GM12801 (cell line): ENCODE data around the gene TANGO6.

ENCODE experiments used
- CTCF ChIP-seq: IDR thresholded peaks from one replicate; pipeline ENCODE4 v1.5.1; 2011; ENCODE audit warnings: control low read depth; ENCODE audit not compliant: insufficient read length; ENCODE audit errors: extremely low read depth

TANGO6 gene

GRCh38 chr16:68848786-68849185, 5.5 kb downstream of the TANGO6 start:
- no peak for TF ChIP-seq CTCF

GRCh38 chr16:68850481-68850880, 7.2 kb downstream of the TANGO6 start:
- TF ChIP-seq CTCF = no peak

GRCh38 chr16:68851601-68852000, 8.3 kb downstream of the TANGO6 start:
- TF ChIP-seq CTCF = no peak

GRCh38 chr16:68857479-68857878, 14.1 kb downstream of the TANGO6 start:
- TF ChIP-seq CTCF = no peak

GRCh38 chr16:68859828-68860227, 16.5 kb downstream of the TANGO6 start:
- no peak for TF ChIP-seq CTCF

- no peak for TF ChIP-seq CTCF
Observed at GRCh38 chr16:68860978-68861892, 17.9 kb downstream of the TANGO6 start.

- no peak for TF ChIP-seq CTCF
Observed at GRCh38 chr16:68866933-68867332, 23.6 kb downstream of the TANGO6 start.
